Breast epithelium (tissue), 4 donors: ENCODE results near the gene M1AP. TPM values are rescaled to one million over a fixed set of nuclear protein-coding genes. Genes with fewer than 3 reads are reported as not detected.

Experiments used
- DNase-seq, 2 donors: peaks; one replicate each; pipeline ENCODE4 v3.0.0-alpha.2; 2019; ENCODE audit warnings: low spot score in 2 of 2
- H3K27ac ChIP-seq, 2 donors: fragments of 200-600 bp; sonication (generic) in 1 of 2; one replicate each; pipeline ENCODE4 v1.5.1; 2016 to 2019; ENCODE audit warnings: mild to moderate bottlenecking in 1 of 2
- H3K27me3 ChIP-seq, 2 donors: fragments of 200-600 bp; sonication (generic) in 1 of 2; one replicate each; pipeline versions ENCODE4 v1.5.1 to v1.6.0; 2017 to 2019; ENCODE audit warnings: control low read depth in 1 of 2, mild to moderate bottlenecking in 1 of 2
- H3K36me3 ChIP-seq: fragments of 200-600 bp; one replicate; pipeline ENCODE4 v1.5.1; 2019
- H3K4me1 ChIP-seq, 2 donors: fragments of 200-600 bp; sonication (generic); one replicate each; pipeline ENCODE4 v1.5.1; 2016 to 2019; ENCODE audit warnings: control low read depth in 1 of 2
- H3K4me3 ChIP-seq, 3 donors: fragments of 200-600 bp; sonication (generic); 1 replicate in 2 of 3; 2 replicates in 1 of 3; pipeline ENCODE4 v1.5.1; 2016 to 2019; ENCODE audit warnings: mild to moderate bottlenecking in 3 of 3, moderate library complexity in 2 of 3
- H3K9me3 ChIP-seq, 2 donors: fragments of 200-600 bp; sonication (generic) in 1 of 2; one replicate each; pipeline ENCODE4 v1.5.1; 2016 to 2019; ENCODE audit warnings: control low read depth in 1 of 2
- CTCF ChIP-seq, 3 donors: fragments of 450-650 bp; IDR thresholded peaks; one replicate each; pipeline ENCODE4 v1.5.1; 2016 to 2017; ENCODE audit warnings: antibody characterized with exemption in 3 of 3, mild to moderate bottlenecking in 3 of 3, moderate library complexity in 3 of 3
- POLR2A ChIP-seq: fragments of 450-650 bp; IDR thresholded peaks from one replicate; pipeline ENCODE4 v1.6.1; 2016; ENCODE audit warnings: antibody characterized with exemption, mild to moderate bottlenecking, moderate library complexity
- POLR2AphosphoS5 ChIP-seq, 3 donors: sonication (generic); formaldehyde crosslinking; IDR thresholded peaks; one replicate each; pipeline ENCODE4 v1.6.1; 2017; ENCODE audit warnings: antibody characterized with exemption in 3 of 3
- intact Hi-C: fragments of 100-400 bp; cut with DNase I; formaldehyde crosslinking; loops from one replicate; pipeline ENCODE4 v1.15.1; 2023; ENCODE audit warnings: low total_unique reads
- total RNA-seq, 3 donors: library from RNA; depleted of rRNA; stranded (reverse); fragments of >200 nt; gene quantifications; one replicate each; pipeline ENCODE4 v1.1.0, GENCODE V29; 2016

The M1AP gene
- total RNA-seq, 3 donors from 2014 or later, result 0.29 to 3.4 (median 0.66) TPM

- Histone ChIP-seq H3K27me3 (no peaks in the 10 kb centered on the region), H3K4me3 (no peak overlapping the region), H3K27ac (no peak overlapping the region), H3K36me3 (no peaks in the 10 kb centered on the region), H3K9me3 (no peaks in the 10 kb centered on the region), H3K4me1 (no peaks in the 10 kb centered on the region)
- no peak for TF ChIP-seq CTCF (IDR thresholded peaks at IDR 0.05)
- TF ChIP-seq POLR2A, result no peak
- no peak for TF ChIP-seq POLR2AphosphoS5 (IDR thresholded peaks at IDR 0.05)
- no peak for DNase-seq
- intact Hi-C loops, result no loop called here
Measured at GRCh38 chr2:74628538-74629105, 19.5 kb downstream of the M1AP start.

DNA sequence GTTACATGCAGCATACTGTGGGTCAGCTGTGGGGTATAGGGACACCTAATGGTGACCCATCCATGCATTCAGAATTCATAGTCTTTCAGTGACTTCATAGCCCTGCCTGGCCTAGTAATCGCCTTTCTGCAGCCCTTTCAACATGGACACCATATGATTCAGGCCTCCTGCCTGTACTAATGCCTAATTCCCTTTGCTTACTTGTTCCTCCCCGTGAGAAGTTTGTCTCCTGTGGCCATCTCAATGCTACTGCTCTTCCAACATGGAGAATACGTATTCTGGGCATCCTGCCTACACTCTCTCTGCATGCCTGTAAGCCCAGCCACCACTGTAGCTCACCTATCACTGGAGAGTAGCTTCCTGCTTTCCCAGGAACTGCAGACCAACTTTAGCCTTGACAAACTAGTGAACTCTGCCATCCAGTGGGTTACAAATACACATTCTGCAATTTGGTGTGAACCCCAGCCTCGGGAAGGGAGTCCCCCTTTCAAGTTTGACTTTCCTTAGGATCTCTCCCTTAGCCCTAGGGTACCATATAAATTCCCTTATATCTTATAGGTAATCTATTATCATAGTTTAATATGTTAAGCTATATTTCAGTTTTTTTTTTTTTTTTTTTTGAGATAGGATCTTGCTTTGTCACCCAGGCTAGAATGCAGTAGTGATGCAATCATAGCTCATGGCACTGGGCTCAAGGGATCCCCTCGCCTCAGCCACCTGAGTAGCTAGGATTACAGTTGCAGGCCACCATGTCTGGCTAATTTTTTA, 22.3 kb downstream of the M1AP start:
- no peak for DNase-seq
- H3K36me3 ChIP-seq, result no peaks in the 10 kb centered on the region
- no peaks in the 10 kb centered on the region for H3K9me3 ChIP-seq
- no peak overlapping the region for H3K27ac ChIP-seq
- no peak for TF ChIP-seq POLR2AphosphoS5 (IDR thresholded peaks at IDR 0.05)
- no peak for TF ChIP-seq CTCF (IDR thresholded peaks at IDR 0.05)
- TF ChIP-seq POLR2A, result no peak
- H3K4me1 ChIP-seq, result no peaks in the 10 kb centered on the region
- H3K4me3 ChIP-seq, result no peak overlapping the region
- H3K27me3 ChIP-seq, result no peaks in the 10 kb centered on the region
- intact Hi-C loops, result no loop called here

- Histone ChIP-seq H3K9me3 (no peaks in the 10 kb centered on the region), H3K27me3 (no peaks in the 10 kb centered on the region), H3K36me3 (no peaks in the 10 kb centered on the region), H3K4me1 (no peaks in the 10 kb centered on the region), H3K27ac (no peak overlapping the region), H3K4me3 (no peak overlapping the region)
- no peak for DNase-seq
- TF ChIP-seq CTCF (IDR thresholded peaks at IDR 0.05), result no peak
- no peak for TF ChIP-seq POLR2AphosphoS5 (IDR thresholded peaks at IDR 0.05)
- no peak for TF ChIP-seq POLR2A
- intact Hi-C loops, result no loop called here
Measured at GRCh38 chr2:74620671-74621070, 27.5 kb downstream of the M1AP start.

DNA sequence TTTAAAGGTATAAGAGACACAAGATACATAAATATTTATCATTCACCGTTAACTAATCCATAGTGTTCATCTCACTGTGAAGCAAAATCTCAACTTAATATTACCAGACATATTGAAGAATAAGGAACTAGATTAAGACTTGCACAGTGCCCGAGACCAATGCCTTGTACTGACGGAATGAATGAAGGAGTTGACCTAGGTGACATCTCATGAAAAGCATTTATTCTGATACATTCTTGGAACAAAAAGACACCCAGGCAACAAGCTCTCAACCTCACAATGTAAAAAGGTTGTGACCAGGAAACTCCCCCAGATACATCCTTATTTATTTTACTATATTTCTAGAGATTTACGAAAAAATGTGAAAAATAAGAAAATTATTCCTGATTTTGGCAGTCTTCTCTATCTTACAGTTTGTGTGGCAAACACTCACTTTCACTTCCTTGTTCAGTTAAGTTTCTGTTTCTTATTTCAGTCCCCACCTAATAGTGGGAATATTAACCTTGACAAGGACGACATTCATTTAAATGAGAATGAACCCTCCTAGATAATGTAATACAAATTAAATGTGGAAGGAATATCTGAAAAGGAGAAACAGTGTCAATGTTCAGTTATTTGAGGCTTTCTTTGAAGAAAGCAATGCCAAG, 28.4 kb downstream of the M1AP start:
- TF ChIP-seq CTCF (IDR thresholded peaks at IDR 0.05) (no peak), POLR2AphosphoS5 (IDR thresholded peaks at IDR 0.05) (no peak), POLR2A (no peak)
- Histone ChIP-seq H3K4me1 (no peaks in the 10 kb centered on the region), H3K27ac (no peak overlapping the region), H3K36me3 (no peaks in the 10 kb centered on the region), H3K9me3 (no peaks in the 10 kb centered on the region), H3K27me3 (no peaks in the 10 kb centered on the region), H3K4me3 (no peak overlapping the region)
- intact Hi-C loops, result no loop called here
- no peak for DNase-seq
